GM21528 (cell line): ENCODE data around the gene C2orf81.
"Not testable (repeated sequence)": the region's sequence is repeated elsewhere in the genome, so short reads cannot be mapped to it uniquely, and the experiment has no call there.

Experiments used
- ATAC-seq: cut with Tn5 transposase; IDR thresholded peaks from one replicate; pipeline ENCODE4 v1.9.1; 2021; ENCODE audit warnings: mild to moderate bottlenecking, moderate library complexity; ENCODE audit not compliant: unreplicated experiment, low FRiP score

C2orf81 gene

GRCh38 chr2:74424995-74425406 lies 3.6 kb upstream of the C2orf81 start:
- ATAC-seq = no peak

GRCh38 chr2:74424139-74424992 lies 2.9 kb upstream of the C2orf81 start:
- no peak for ATAC-seq

GRCh38 chr2:74423231-74424095 lies 2.0 kb upstream of the C2orf81 start:
- ATAC-seq = no peak

- ATAC-seq = not testable (repeated sequence)
Measured at GRCh38 chr2:74420443-74421103, 846 bp downstream of the C2orf81 start.

- ATAC-seq = no peak
Measured at GRCh38 chr2:74420006-74420405, 1.4 kb downstream of the C2orf81 start.

GRCh38 chr2:74419345-74419744 lies 2.1 kb downstream of the C2orf81 start:
- ATAC-seq = no peak

GRCh38 chr2:74418312-74418711 lies 3.1 kb downstream of the C2orf81 start:
- ATAC-seq = no peak

- no peak for ATAC-seq
Measured at GRCh38 chr2:74417763-74418162, 3.7 kb downstream of the C2orf81 start.

GRCh38 chr2:74417197-74417596 lies 4.2 kb downstream of the C2orf81 start:
- ATAC-seq = no peak

- no peak for ATAC-seq
Measured at GRCh38 chr2:74416778-74417177, 4.6 kb downstream of the C2orf81 start.

- no peak for ATAC-seq
Measured at GRCh38 chr2:74415762-74416395, 5.5 kb downstream of the C2orf81 start.

- no peak for ATAC-seq
Measured at GRCh38 chr2:74414881-74415761, 6.3 kb downstream of the C2orf81 start.

- no peak for ATAC-seq
Measured at GRCh38 chr2:74414441-74414840, 7.0 kb downstream of the C2orf81 start.

GRCh38 chr2:74413001-74413698 lies 8.3 kb downstream of the C2orf81 start:
- no peak for ATAC-seq

- ATAC-seq = no peak
Measured at GRCh38 chr2:74407682-74408081, 13.7 kb downstream of the C2orf81 start.

GRCh38 chr2:74406035-74406434 lies 15.4 kb downstream of the C2orf81 start:
- no peak for ATAC-seq

GRCh38 chr2:74401891-74402290 lies 19.5 kb downstream of the C2orf81 start:
- ATAC-seq = no peak

GRCh38 chr2:74399785-74400184 lies 21.6 kb downstream of the C2orf81 start:
- ATAC-seq = no peak

GRCh38 chr2:74396149-74396548 lies 25.3 kb downstream of the C2orf81 start:
- no peak for ATAC-seq
